Osteoblast (primary cell): ENCODE data around the gene PTCH2. TPM values are rescaled to one million over a fixed set of nuclear protein-coding genes. Genes with fewer than 3 reads are reported as not detected.

ENCODE experiments used
- DNase-seq: peaks from one replicate; pipeline ENCODE4 v3.0.0; 2011; ENCODE audit warnings: low spot score, mixed read lengths; ENCODE audit not compliant: insufficient read length; ENCODE audit errors: missing footprints
- H2AFZ ChIP-seq: 2 replicates; pipeline ENCODE4 v1.6.0; 2011; ENCODE audit warnings: mild to moderate bottlenecking, low read length
- H3K27ac ChIP-seq: 2 replicates; pipeline ENCODE4 v1.5.1; 2011; ENCODE audit warnings: mild to moderate bottlenecking, low read depth, low read length, moderate library complexity
- H3K27me3 ChIP-seq: 2 replicates; pipeline ENCODE4 v1.6.0; 2012; ENCODE audit warnings: mild to moderate bottlenecking, control low read depth, inconsistent platforms, low read length, moderate library complexity; ENCODE audit not compliant: insufficient read depth
- H3K36me3 ChIP-seq: 2 replicates; pipeline ENCODE4 v1.5.1; 2011; ENCODE audit warnings: mild to moderate bottlenecking, low read length, control low read depth, moderate library complexity; ENCODE audit not compliant: insufficient read depth
- H3K4me1 ChIP-seq: 2 replicates; pipeline ENCODE4 v1.5.1; 2011; ENCODE audit warnings: mild to moderate bottlenecking, low read length, control low read depth, moderate library complexity; ENCODE audit not compliant: insufficient read depth
- H3K4me2 ChIP-seq: 2 replicates; pipeline ENCODE4 v1.6.0; 2011; ENCODE audit warnings: mild to moderate bottlenecking, low read length; ENCODE audit not compliant: insufficient read depth
- H3K4me3 ChIP-seq: fragments of 200-600 bp; sonication (generic); 3 replicates; pipeline ENCODE4 v1.5.1; 2012; ENCODE audit warnings: mild to moderate bottlenecking, low read length, inconsistent platforms; ENCODE audit not compliant: insufficient read depth
- H3K79me2 ChIP-seq: 2 replicates; pipeline ENCODE4 v1.6.0; 2012; ENCODE audit warnings: mild to moderate bottlenecking, low read length, control low read depth, inconsistent platforms; ENCODE audit not compliant: insufficient read depth
- H3K9me3 ChIP-seq: 2 replicates; pipeline ENCODE4 v1.5.1; 2011; ENCODE audit warnings: low read depth, low read length, control low read depth
- H4K20me1 ChIP-seq: 2 replicates; pipeline ENCODE4 v1.6.0; 2012; ENCODE audit warnings: mild to moderate bottlenecking, low read length, control low read depth; ENCODE audit not compliant: insufficient read depth
- CTCF ChIP-seq: IDR thresholded peaks from 2 replicates; pipeline ENCODE4 v1.5.1; 2011; ENCODE audit warnings: mild to moderate bottlenecking, low read depth, low read length, moderate library complexity; ENCODE audit errors: extremely low read depth
- total RNA-seq: library from RNA; depleted of rRNA; stranded (reverse); fragments of >200 nt; gene quantifications from 2 replicates; pipeline ENCODE4 v1.2.3, GENCODE V29; 2012

The PTCH2 gene
- total RNA-seq, 1 donor: 0.36 TPM

GRCh38 chr1:44787506-44787905, 55.5 kb downstream of the PTCH2 start:
- H4K20me1 ChIP-seq: no peaks in the 10 kb centered on the region
- no peaks in the 10 kb centered on the region for H3K79me2 ChIP-seq
- no peak overlapping the region for H3K4me2 ChIP-seq
- no peak for TF ChIP-seq CTCF
- no peak overlapping the region for H2AFZ ChIP-seq
- H3K4me1 ChIP-seq: peaks cover 18% of the 10 kb centered on the region
- H3K9me3 ChIP-seq: no peaks in the 10 kb centered on the region
- H3K36me3 ChIP-seq: no peaks in the 10 kb centered on the region
- DNase-seq: no peak
- no peaks in the 10 kb centered on the region for H3K27me3 ChIP-seq
- no peak overlapping the region for H3K27ac ChIP-seq
- no peak overlapping the region for H3K4me3 ChIP-seq

DNA sequence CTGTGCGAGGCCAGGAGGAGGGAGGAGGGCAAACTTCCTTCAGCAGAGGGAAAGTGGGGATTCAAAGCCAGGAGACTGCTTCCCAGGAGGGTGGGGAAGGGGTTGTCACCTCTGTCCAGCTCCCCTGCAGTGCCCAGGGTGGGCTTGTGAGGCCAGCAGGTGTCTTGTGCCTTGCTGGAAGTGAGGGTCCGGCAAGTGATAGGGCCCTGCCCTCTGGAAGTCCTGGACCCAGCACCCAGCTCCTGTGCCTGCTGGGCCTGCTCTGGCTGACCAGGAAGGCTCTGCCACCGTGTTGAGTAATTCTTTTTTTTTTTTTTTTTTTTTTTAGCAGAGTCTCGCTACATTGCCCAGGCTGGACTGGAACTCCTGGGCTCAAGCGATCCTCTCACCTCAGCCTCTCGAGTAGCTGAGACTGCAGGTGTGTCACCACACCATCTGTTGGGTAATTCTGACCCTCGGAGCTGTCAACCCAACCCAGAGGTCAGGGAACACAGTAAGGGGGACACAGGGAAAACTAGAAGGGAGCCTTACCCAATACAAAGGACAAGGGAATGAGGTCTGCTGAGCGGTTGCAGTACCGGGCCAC, 56.1 kb downstream of the PTCH2 start:
- Histone ChIP-seq H3K4me3 (no peak overlapping the region), H2AFZ (peak overlapping the region; percentile 80), H3K4me1 (peaks cover 18% of the 10 kb centered on the region), H4K20me1 (no peaks in the 10 kb centered on the region), H3K79me2 (no peaks in the 10 kb centered on the region), H3K27ac (no peak overlapping the region), H3K27me3 (no peaks in the 10 kb centered on the region), H3K9me3 (no peaks in the 10 kb centered on the region), H3K36me3 (no peaks in the 10 kb centered on the region), H3K4me2 (no peak overlapping the region)
- no peak for TF ChIP-seq CTCF
- peak; percentile 45 for DNase-seq

DNA sequence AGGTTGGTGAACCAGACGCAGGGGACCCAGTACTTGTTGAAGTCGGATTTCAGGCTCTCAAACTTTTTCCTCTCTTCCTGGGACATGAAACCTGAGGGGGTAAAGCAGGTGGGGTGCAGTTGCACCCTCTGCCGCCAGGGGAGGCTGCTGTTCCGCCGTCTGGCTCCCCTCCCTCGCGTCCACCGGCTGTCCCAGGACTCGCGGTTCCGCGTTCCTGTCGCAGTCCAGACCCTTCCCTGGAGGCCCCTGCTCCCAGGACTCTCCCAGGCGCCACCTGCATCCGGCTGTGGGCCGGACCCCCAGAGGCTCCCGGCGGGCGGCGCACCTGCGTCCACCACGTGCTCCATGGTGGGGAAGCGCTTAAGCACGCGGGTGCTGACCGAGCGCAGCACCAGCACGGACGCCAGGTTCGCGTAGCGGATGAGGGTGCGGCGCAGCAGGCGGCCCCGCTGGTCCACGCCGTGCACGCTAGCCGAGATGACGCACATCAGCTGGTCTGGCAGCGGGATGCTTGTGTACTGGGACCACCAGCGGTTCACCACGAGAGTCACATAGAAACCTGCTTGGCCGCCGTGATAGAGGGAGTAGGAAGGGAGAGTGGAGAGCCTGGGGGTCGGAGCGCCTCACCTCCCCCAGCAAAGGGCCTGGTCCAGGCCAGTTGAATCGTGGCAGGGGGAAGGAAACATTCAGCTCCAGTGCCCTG, 56.8 kb downstream of the PTCH2 start:
- Histone ChIP-seq H2AFZ (peak overlapping the region; percentile 80), H3K9me3 (no peaks in the 10 kb centered on the region), H3K4me1 (peaks cover 18% of the 10 kb centered on the region), H3K4me3 (peak overlapping the region; percentile 69), H3K4me2 (peak overlapping the region; percentile 87), H3K79me2 (no peaks in the 10 kb centered on the region), H4K20me1 (no peaks in the 10 kb centered on the region), H3K27ac (no peak overlapping the region), H3K27me3 (no peaks in the 10 kb centered on the region), H3K36me3 (no peaks in the 10 kb centered on the region)
- TF ChIP-seq CTCF: peak; percentile 91
- peak; percentile 94 for DNase-seq

DNA sequence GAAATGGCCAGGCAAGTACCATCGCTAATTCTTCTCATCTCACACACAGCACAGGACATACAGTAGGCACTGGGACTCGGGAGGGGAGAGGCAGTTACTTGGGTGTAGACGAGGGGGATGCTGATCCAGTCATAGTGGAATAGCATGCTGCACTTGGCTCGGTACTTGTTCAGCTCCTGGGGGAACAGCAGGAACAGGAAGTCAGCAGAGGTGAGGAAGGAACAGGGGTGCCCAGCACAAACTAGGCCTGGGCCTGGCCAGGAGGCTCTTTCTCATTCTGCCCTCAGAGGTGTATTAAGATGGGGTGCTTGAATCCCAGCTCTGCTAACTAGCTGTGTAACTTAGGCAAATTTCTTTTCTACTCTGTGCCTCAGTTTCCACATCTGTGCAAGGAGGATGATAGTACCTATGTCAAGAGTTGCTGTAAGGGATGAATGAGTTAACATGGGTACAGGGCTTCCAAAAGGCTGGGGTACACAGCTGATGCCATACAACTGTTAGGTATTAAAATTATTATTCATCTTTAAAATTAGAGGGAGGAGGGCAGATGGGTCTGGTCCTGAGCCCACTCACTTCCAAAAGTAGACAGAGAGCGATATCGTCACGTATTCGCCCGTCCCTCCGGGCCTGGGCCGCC, 57.4 kb downstream of the PTCH2 start:
- no peak for DNase-seq
- Histone ChIP-seq H3K9me3 (no peaks in the 10 kb centered on the region), H3K4me2 (peak overlapping the region; percentile 87), H3K4me3 (peak overlapping the region; percentile 69), H3K4me1 (peaks cover 18% of the 10 kb centered on the region), H3K79me2 (no peaks in the 10 kb centered on the region), H3K36me3 (peaks cover 3% of the 10 kb centered on the region), H3K27ac (no peak overlapping the region), H4K20me1 (no peaks in the 10 kb centered on the region), H3K27me3 (no peaks in the 10 kb centered on the region), H2AFZ (no peak overlapping the region)
- no peak for TF ChIP-seq CTCF
